Endodermal cell (in vitro differentiated cells): Measurements from ENCODE around the gene AFF3. TPM values are rescaled to one million over a fixed set of nuclear protein-coding genes. Genes with fewer than 3 reads are reported as not detected.

Experiments used
- DNase-seq: peaks from one replicate; pipeline ENCODE4 v3.0.0-alpha.2; 2017
- H3K27ac ChIP-seq: 2 replicates; pipeline ENCODE4 v1.5.1; 2013; ENCODE audit warnings: mild to moderate bottlenecking, low read depth, low read length, moderate library complexity
- H3K27me3 ChIP-seq: 2 replicates; pipeline ENCODE4 v1.6.1; 2013; ENCODE audit warnings: mild to moderate bottlenecking, low read length, moderate library complexity; ENCODE audit not compliant: insufficient read depth, control insufficient read depth, poor library complexity, severe bottlenecking
- H3K36me3 ChIP-seq: 2 replicates; pipeline ENCODE4 v1.7.0; 2013; ENCODE audit warnings: mild to moderate bottlenecking, low read length, moderate library complexity; ENCODE audit not compliant: control insufficient read depth, insufficient read depth
- H3K4me1 ChIP-seq: one replicate; pipeline ENCODE4 v1.7.0; 2013; ENCODE audit warnings: low read length; ENCODE audit not compliant: control insufficient read depth, insufficient read depth
- H3K4me3 ChIP-seq: 2 replicates; pipeline ENCODE4 v1.5.1; 2013; ENCODE audit warnings: mild to moderate bottlenecking, low read length, moderate library complexity
- H3K9ac ChIP-seq: 2 replicates; pipeline ENCODE4 v1.6.1; 2013; ENCODE audit warnings: mild to moderate bottlenecking, low read length, moderate library complexity; ENCODE audit not compliant: poor library complexity, severe bottlenecking; ENCODE audit errors: extremely low read depth
- H3K9me3 ChIP-seq: 2 replicates; pipeline ENCODE4 v1.6.1; 2013; ENCODE audit warnings: mild to moderate bottlenecking, low read length, moderate library complexity; ENCODE audit not compliant: control insufficient read depth
- H3K27ac Mint-ChIP-seq: 2 replicates; pipeline ENCODE4 v1.8.0; 2020; ENCODE audit warnings: mixed read lengths
- H3K27me3 Mint-ChIP-seq: 2 replicates; pipeline ENCODE4 v1.8.0; 2021; ENCODE audit warnings: mild to moderate bottlenecking, mixed read lengths; ENCODE audit not compliant: insufficient read depth
- H3K36me3 Mint-ChIP-seq: 2 replicates; pipeline ENCODE4 v1.8.0; 2020; ENCODE audit warnings: low read depth, mixed read lengths
- H3K4me1 Mint-ChIP-seq: 2 replicates; pipeline ENCODE4 v1.8.0; 2020; ENCODE audit warnings: mixed read lengths
- H3K4me3 Mint-ChIP-seq: 2 replicates; pipeline ENCODE4 v1.8.0; 2020; ENCODE audit warnings: mild to moderate bottlenecking, moderate library complexity, mixed read lengths
- H3K9me3 Mint-ChIP-seq: 2 replicates; pipeline ENCODE4 v1.8.0; 2020; ENCODE audit warnings: mild to moderate bottlenecking, mixed read lengths
- CTCF ChIP-seq: fragments of 200-600 bp; sonication (generic); conservative IDR thresholded peaks from 2 replicates; pipeline ENCODE4 v1.5.0; 2021; ENCODE audit warnings: antibody characterized with exemption, mild to moderate bottlenecking
- WGBS, 2 experiments: methylation state at CpG; one replicate each; pipeline versions ENCODE4 v1.1.5 to v1.1.7; 2013; ENCODE audit warnings: missing lambda C conversion rate in 2 of 2, mixed read lengths in 1 of 2; ENCODE audit not compliant: insufficient coverage in 1 of 2, insufficient read length in 1 of 2; 5-methylcytosine and 5-hydroxymethylcytosine counted together
- total RNA-seq, 2 donors: library from RNA; stranded (reverse); fragmentation: NEBNext Ultra II Directional in 1 of 2; extraction: Animal tissue kit (Norgen Biotek cat#: 25700) in 1 of 2; gene quantifications; 2 replicates in 1 of 2; 3 replicates in 1 of 2; pipeline ENCODE4 v1.2.1, GENCODE V29; 2021

AFF3 gene
- total RNA-seq, 2 donors from 2014 or later = 0.62 to 0.73 TPM

- H3K36me3 Mint-ChIP-seq = no peaks in the 10 kb centered on the region
- 70 to 82% methylated on average over 4 to 5 of the region's 5 CpGs for WGBS, 2 experiments
- Histone ChIP-seq H3K4me3 (no peak overlapping the region), H3K9ac (no peak overlapping the region), H3K9me3 (no peaks in the 10 kb centered on the region), H3K4me1 (peaks cover 4% of the 10 kb centered on the region), H3K27me3 (no peaks in the 10 kb centered on the region), H3K27ac (peak overlapping the region; percentile 64), H3K36me3 (no peaks in the 10 kb centered on the region)
- H3K27me3 Mint-ChIP-seq = peaks cover 7% of the 10 kb centered on the region
- no peaks in the 10 kb centered on the region for H3K9me3 Mint-ChIP-seq
- H3K4me3 Mint-ChIP-seq = no peak overlapping the region
- peak; percentile 76 for DNase-seq
- no peak overlapping the region for H3K27ac Mint-ChIP-seq
- TF ChIP-seq CTCF = peak; percentile 45
- H3K4me1 Mint-ChIP-seq = no peaks in the 10 kb centered on the region
Measured at GRCh38 chr2:100013892-100014677, 128.3 kb downstream of the AFF3 start.

- no peak overlapping the region for H3K9ac ChIP-seq
- H3K4me3 ChIP-seq = no peak overlapping the region
- H3K36me3 ChIP-seq = no peaks in the 10 kb centered on the region
- 77 to 92% methylated on average over 3 to 4 of the region's 5 CpGs for WGBS, 2 experiments
- no peaks in the 10 kb centered on the region for H3K27me3 ChIP-seq
- Mint-ChIP-seq H3K27me3 (peaks cover 6% of the 10 kb centered on the region), H3K4me3 (no peak overlapping the region), H3K4me1 (no peaks in the 10 kb centered on the region), H3K36me3 (no peaks in the 10 kb centered on the region), H3K27ac (no peak overlapping the region), H3K9me3 (no peaks in the 10 kb centered on the region)
- H3K9me3 ChIP-seq = no peaks in the 10 kb centered on the region
- TF ChIP-seq CTCF = no peak
- H3K27ac ChIP-seq = no peak overlapping the region
- H3K4me1 ChIP-seq = peaks cover 4% of the 10 kb centered on the region
- no peak for DNase-seq
Measured at GRCh38 chr2:100012561-100012960, 129.8 kb downstream of the AFF3 start.

GRCh38 chr2:100011272-100011731, 131.1 kb downstream of the AFF3 start:
- Histone ChIP-seq H3K9me3 (no peaks in the 10 kb centered on the region), H3K36me3 (no peaks in the 10 kb centered on the region), H3K4me3 (no peak overlapping the region), H3K27ac (no peak overlapping the region), H3K4me1 (peaks cover 4% of the 10 kb centered on the region), H3K27me3 (no peaks in the 10 kb centered on the region), H3K9ac (no peak overlapping the region)
- Mint-ChIP-seq H3K4me1 (no peaks in the 10 kb centered on the region), H3K27ac (no peak overlapping the region), H3K9me3 (no peaks in the 10 kb centered on the region), H3K4me3 (no peak overlapping the region), H3K27me3 (peaks cover 6% of the 10 kb centered on the region), H3K36me3 (no peaks in the 10 kb centered on the region)
- WGBS, 2 experiments = 90 to 91% methylated on average over 4 to 5 of the region's 5 CpGs
- DNase-seq = no peak
- TF ChIP-seq CTCF = no peak
